IMR-90 (cell line): ENCODE measurements around the gene FCGR2B. TPM values are rescaled to one million over a fixed set of nuclear protein-coding genes. Genes with fewer than 3 reads are reported as not detected.
"Not testable (repeated sequence)": the region's sequence is repeated elsewhere in the genome, so short reads cannot be mapped to it uniquely, and the experiment has no call there.

Experiments used
- ATAC-seq: fragments of 200-7000 bp; cut with Tn5 transposase; 2 replicates; pipeline ENCODE4 v1.9.1; 2020; ENCODE audit warnings: low read depth, mild to moderate bottlenecking, moderate library complexity
- BruUV-seq: library from RNA; stranded (reverse); fragments of 400-500 nt; replicated peaks from 2 replicates; lab custom pipeline; 2021; lab: Mats Ljungman, UMichigan
- CTCF ChIA-PET: fragments of 300-600 bp; formaldehyde crosslinking; extraction: SDS; loops from one replicate; lab custom pipeline; 2021; ENCODE audit warnings: antibody characterized with exemption; lab: Yijun Ruan, JAX
- POLR2A ChIA-PET: fragments of 300-600 bp; sonication (Branson Sonifier 250); formaldehyde crosslinking; loops from one replicate; lab custom pipeline; 2022; ENCODE audit warnings: antibody characterized with exemption; ENCODE audit not compliant: unreplicated experiment; lab: Charles Lee
- DNase-seq: peaks from one replicate; pipeline ENCODE4 v3.0.0; 2013
- H2AFZ ChIP-seq: replicated peaks from 2 replicates; pipeline ENCODE3; 2013; ENCODE audit warnings: low read length, mild to moderate bottlenecking; ENCODE audit not compliant: poor library complexity
- H2AK5ac ChIP-seq: 2 replicates; pipeline ENCODE4 v1.6.1; 2013; ENCODE audit warnings: low read depth, low read length, inconsistent platforms
- H2AK9ac ChIP-seq: replicated peaks from 2 replicates; pipeline ENCODE3; 2013; ENCODE audit warnings: mild to moderate bottlenecking, low read depth, low read length, moderate library complexity; ENCODE audit not compliant: poor library complexity
- H2BK120ac ChIP-seq: 2 replicates; pipeline ENCODE4 v1.6.1; 2013; ENCODE audit warnings: low read depth, low read length, inconsistent platforms
- H2BK15ac ChIP-seq: 3 replicates; pipeline ENCODE4 v1.6.1; 2013; ENCODE audit warnings: low read depth, low read length, inconsistent platforms
- H2BK20ac ChIP-seq: 2 replicates; pipeline ENCODE4 v1.6.1; 2013; ENCODE audit warnings: low read depth, mild to moderate bottlenecking, inconsistent platforms, low read length, moderate library complexity
- H2BK5ac ChIP-seq: 2 replicates; pipeline ENCODE4 v1.6.1; 2013; ENCODE audit warnings: mild to moderate bottlenecking, low read depth, low read length, inconsistent platforms; ENCODE audit not compliant: poor library complexity, severe bottlenecking
- H3K14ac ChIP-seq: replicated peaks from 2 replicates; pipeline ENCODE4 v1.6.1; 2013; ENCODE audit warnings: low read depth, low read length, inconsistent platforms
- H3K18ac ChIP-seq: 2 replicates; pipeline ENCODE4 v1.6.1; 2013; ENCODE audit warnings: low read depth, low read length, control low read depth
- H3K23ac ChIP-seq: 2 replicates; pipeline ENCODE4 v1.6.1; 2013; ENCODE audit warnings: low read depth, low read length, inconsistent platforms
- H3K27ac ChIP-seq: 2 replicates; pipeline ENCODE4 v1.5.1; 2013; ENCODE audit warnings: mild to moderate bottlenecking, control low read depth, low read length; ENCODE audit not compliant: insufficient read depth
- H3K27me3 ChIP-seq: 2 replicates; pipeline ENCODE4 v1.6.1; 2013; ENCODE audit warnings: low read length; ENCODE audit not compliant: control insufficient read depth, insufficient read depth
- H3K36me3 ChIP-seq: 2 replicates; pipeline ENCODE4 v1.6.1; 2013; ENCODE audit warnings: low read length, mixed read lengths; ENCODE audit not compliant: control insufficient read depth, insufficient read depth
- H3K4ac ChIP-seq: 2 replicates; pipeline ENCODE4 v1.6.1; 2013; ENCODE audit warnings: low read depth, low read length, inconsistent platforms
- H3K4me1 ChIP-seq: 2 replicates; pipeline ENCODE4 v1.6.1; 2013; ENCODE audit warnings: low read length, mixed read lengths; ENCODE audit not compliant: control insufficient read depth, insufficient read depth
- H3K4me2 ChIP-seq: 2 replicates; pipeline ENCODE4 v1.6.1; 2013; ENCODE audit warnings: low read depth, mild to moderate bottlenecking, control low read depth, low read length, moderate library complexity
- H3K4me3 ChIP-seq: 2 replicates; pipeline ENCODE4 v1.5.1; 2013; ENCODE audit warnings: low read depth, mild to moderate bottlenecking, control low read depth, low read length, moderate library complexity; ENCODE audit not compliant: insufficient read depth
- H3K56ac ChIP-seq: 2 replicates; pipeline ENCODE4 v1.6.1; 2013; ENCODE audit warnings: low read length, inconsistent platforms; ENCODE audit not compliant: insufficient read depth; ENCODE audit errors: extremely low read depth
- H3K79me1 ChIP-seq, 2 experiments: 2 replicates each; pipeline ENCODE4 v1.6.1; 2013; ENCODE audit warnings: low read length in 2 of 2, inconsistent platforms in 1 of 2, low read depth in 1 of 2
- H3K9ac ChIP-seq: 2 replicates; pipeline ENCODE4 v1.6.1; 2013; ENCODE audit warnings: low read depth, low read length, control low read depth
- H3K9me1 ChIP-seq: 2 replicates; pipeline ENCODE4 v1.6.1; 2013; ENCODE audit warnings: low read length, inconsistent platforms; ENCODE audit not compliant: insufficient read depth
- H3K9me3 ChIP-seq: 2 replicates; pipeline ENCODE4 v1.6.1; 2013; ENCODE audit warnings: low read length; ENCODE audit not compliant: control insufficient read depth, insufficient read depth
- H4K20me1 ChIP-seq: 2 replicates; pipeline ENCODE4 v1.6.1; 2013; ENCODE audit warnings: low read length, inconsistent platforms; ENCODE audit not compliant: insufficient read depth
- H4K5ac ChIP-seq: 2 replicates; pipeline ENCODE4 v1.6.1; 2013; ENCODE audit warnings: mild to moderate bottlenecking, low read depth, low read length, control low read depth
- H4K8ac ChIP-seq, 2 experiments: 2 replicates each; pipeline ENCODE4 v1.6.1; 2013; ENCODE audit warnings: low read depth in 2 of 2, low read length in 2 of 2, control low read depth in 1 of 2, inconsistent platforms in 1 of 2
- H4K91ac ChIP-seq: 2 replicates; pipeline ENCODE4 v1.6.1; 2013; ENCODE audit warnings: low read depth, low read length, inconsistent platforms; ENCODE audit not compliant: insufficient read depth
- WGBS, 2 experiments: methylation state at CpG; one replicate each; pipeline versions ENCODE4 v1.1.5 to v1.1.7; 2013; ENCODE audit warnings: missing lambda C conversion rate in 2 of 2; ENCODE audit not compliant: insufficient read length in 1 of 2; ENCODE audit errors: extremely low coverage in 2 of 2; 5-methylcytosine and 5-hydroxymethylcytosine counted together
- dilution Hi-C: fragments of 300-500 bp; cut with HindIII; formaldehyde crosslinking; loops from one replicate; pipeline ENCODE4 v1.14.3; 2018; ENCODE audit warnings: low sequenced_read_pairs; ENCODE audit not compliant: unreplicated experiment
- in situ Hi-C: fragments of 300-500 bp; cut with MboI; formaldehyde crosslinking; loops from 3 replicates; pipeline ENCODE4 v1.14.3; 2019; ENCODE audit warnings: low sequenced_read_pairs, inconsistent platforms, mixed read lengths
- intact Hi-C: fragments of 100-400 bp; cut with micrococcal nuclease; formaldehyde crosslinking; loops from 2 replicates; pipeline ENCODE4 v1.10.0; 2022
- polyA plus RNA-seq, 3 experiments: library from polyadenylated mRNA; depleted of rRNA; stranded (reverse); fragments of >200 nt; gene quantifications; 2 replicates each; pipeline ENCODE4 v1.2.3, GENCODE V29; 2012; ENCODE audit warnings: low replicate concordance in 1 of 3
- total RNA-seq: library from RNA; depleted of rRNA; stranded (reverse); fragments of >200 nt; gene quantifications from 2 replicates; pipeline ENCODE4 v1.2.3, GENCODE V29; 2012

Gene FCGR2B
- total and polyA plus RNA-seq, 2 of the 4 experiments (the other 2 are of a cell fraction): not detected

GRCh38 chr1:161623401-161624051 is 39.4 kb upstream of the FCGR2B start:
- H3K9me1 ChIP-seq, H3K23ac ChIP-seq, CTCF ChIA-PET, H4K8ac ChIP-seq, H2AK5ac ChIP-seq, BruUV-seq, H3K4ac ChIP-seq, H3K14ac ChIP-seq, H3K4me2 ChIP-seq, dilution Hi-C loops, H4K5ac ChIP-seq, H4K20me1 ChIP-seq, in situ Hi-C loops, H2BK5ac ChIP-seq, DNase-seq, H4K91ac ChIP-seq, H2AFZ ChIP-seq, H2BK15ac ChIP-seq, H2BK120ac ChIP-seq, ATAC-seq, POLR2A ChIA-PET, H3K4me1 ChIP-seq, H3K9me3 ChIP-seq, H2BK20ac ChIP-seq, H2AK9ac ChIP-seq, intact Hi-C loops, H3K27ac ChIP-seq, H3K79me1 ChIP-seq, H3K27me3 ChIP-seq, H3K56ac ChIP-seq, H3K9ac ChIP-seq, H3K4me3 ChIP-seq, H3K18ac ChIP-seq, H3K36me3 ChIP-seq: not testable (repeated sequence)
- no CpG with 5 or more reads among the region's 6 CpGs for WGBS, 2 experiments

DNA sequence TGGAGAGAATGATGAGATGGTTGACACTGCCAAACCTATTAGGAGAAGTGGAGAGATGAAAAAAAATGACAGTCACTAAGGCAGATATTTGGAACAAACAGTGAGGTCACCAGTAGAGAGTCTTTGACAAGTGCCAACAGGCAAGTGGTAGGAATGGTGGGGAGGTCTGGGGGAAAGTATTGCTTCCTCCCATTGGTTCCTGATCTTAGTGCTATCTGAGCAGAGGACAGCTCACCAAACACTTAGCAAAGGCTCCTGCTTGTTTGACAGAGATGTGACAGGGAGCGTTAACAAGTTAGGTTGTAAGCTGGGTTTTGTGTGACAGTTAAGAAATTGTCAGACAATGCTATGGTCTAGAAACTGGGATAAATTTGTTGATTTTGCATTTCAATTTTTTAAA is 38.3 kb upstream of the FCGR2B start:
- H3K27ac ChIP-seq, CTCF ChIA-PET, BruUV-seq, H4K20me1 ChIP-seq, H3K4me1 ChIP-seq, H3K9me3 ChIP-seq, H2AK9ac ChIP-seq, H2BK120ac ChIP-seq, H4K5ac ChIP-seq, H3K56ac ChIP-seq, intact Hi-C loops, H3K9ac ChIP-seq, H4K8ac ChIP-seq, H3K4ac ChIP-seq, H3K4me2 ChIP-seq, H2BK20ac ChIP-seq, H2AK5ac ChIP-seq, H3K9me1 ChIP-seq, H2BK5ac ChIP-seq, H3K23ac ChIP-seq, H3K14ac ChIP-seq, POLR2A ChIA-PET, DNase-seq, H3K79me1 ChIP-seq, H3K36me3 ChIP-seq, H3K27me3 ChIP-seq, H4K91ac ChIP-seq, H2BK15ac ChIP-seq, ATAC-seq, H3K4me3 ChIP-seq, H3K18ac ChIP-seq, H2AFZ ChIP-seq, dilution Hi-C loops: not testable (repeated sequence)
- in situ Hi-C loops: loop anchor here (25.0 kb wide), 1 partner anchor 113 kb away; the partner anchor contains the start of gene DUSP12
- WGBS, 2 experiments: no CpG with 5 or more reads among the region's 1 CpG
